ENCODE measurements around the gene KCTD4.

GRCh38 chr13:45225370-45225769 is 24.5 kb upstream of the KCTD4 start:
- TF ChIP-seq CTCF (IDR thresholded peaks at IDR 0.05): no peak
- no peak for TF ChIP-seq EP300 (IDR thresholded peaks at IDR 0.05)

All from gastroesophageal sphincter (tissue), 3 donors.